ENCODE measurements around the gene LY6G5C. TPM values are rescaled to one million over a fixed set of nuclear protein-coding genes. Genes with fewer than 3 reads are reported as not detected.

The LY6G5C gene
- total and polyA plus RNA-seq, 2 of the 13 experiments (the other 11 are each of a cell fraction or from before 2014, with no cell fraction given), result 0.33 to 0.55 TPM

DNA sequence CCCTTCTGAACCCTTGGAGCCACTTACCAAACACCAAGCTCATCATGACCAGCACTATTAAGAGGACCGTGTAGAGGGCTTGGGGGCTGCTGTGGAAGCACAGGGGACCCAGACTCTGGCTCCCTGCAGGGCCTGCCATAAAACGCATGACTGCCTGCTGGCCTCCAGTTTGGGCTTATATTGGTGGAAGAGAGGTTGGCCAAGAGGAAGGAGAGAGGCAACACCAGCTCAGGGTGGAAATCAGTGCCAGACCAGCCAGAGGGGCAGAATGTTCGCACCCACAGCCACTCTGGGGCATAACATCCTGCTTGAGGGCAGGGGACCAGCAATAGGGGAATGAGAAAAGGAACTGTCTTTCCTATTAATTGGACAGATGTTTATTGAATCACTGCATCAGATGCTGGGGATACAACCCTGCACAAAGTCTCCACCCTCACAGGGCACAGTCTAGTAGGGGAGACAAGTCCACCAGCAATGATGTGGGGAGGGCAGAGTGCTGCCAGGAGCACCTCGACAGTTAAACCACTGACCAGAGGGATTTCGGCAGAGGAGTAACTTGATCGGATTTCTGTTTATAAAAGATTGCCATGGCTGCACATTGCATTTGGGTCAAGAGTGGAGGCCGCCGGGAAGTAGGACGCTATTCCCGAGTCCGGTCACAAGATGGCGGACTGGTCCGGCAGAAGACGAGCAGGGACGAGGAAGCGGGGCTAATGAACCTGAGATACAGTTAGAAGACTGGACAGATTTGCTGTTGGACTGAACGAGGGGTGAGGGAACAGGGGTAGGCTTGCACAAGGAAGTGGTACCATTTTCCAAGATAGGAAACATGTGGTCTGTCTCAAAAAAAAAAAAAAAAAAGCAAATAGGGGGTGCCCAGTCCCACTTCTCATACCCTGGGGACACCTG, at the start of gene LY6G5C (continued):
- TF ChIP-seq, protein P1, sequence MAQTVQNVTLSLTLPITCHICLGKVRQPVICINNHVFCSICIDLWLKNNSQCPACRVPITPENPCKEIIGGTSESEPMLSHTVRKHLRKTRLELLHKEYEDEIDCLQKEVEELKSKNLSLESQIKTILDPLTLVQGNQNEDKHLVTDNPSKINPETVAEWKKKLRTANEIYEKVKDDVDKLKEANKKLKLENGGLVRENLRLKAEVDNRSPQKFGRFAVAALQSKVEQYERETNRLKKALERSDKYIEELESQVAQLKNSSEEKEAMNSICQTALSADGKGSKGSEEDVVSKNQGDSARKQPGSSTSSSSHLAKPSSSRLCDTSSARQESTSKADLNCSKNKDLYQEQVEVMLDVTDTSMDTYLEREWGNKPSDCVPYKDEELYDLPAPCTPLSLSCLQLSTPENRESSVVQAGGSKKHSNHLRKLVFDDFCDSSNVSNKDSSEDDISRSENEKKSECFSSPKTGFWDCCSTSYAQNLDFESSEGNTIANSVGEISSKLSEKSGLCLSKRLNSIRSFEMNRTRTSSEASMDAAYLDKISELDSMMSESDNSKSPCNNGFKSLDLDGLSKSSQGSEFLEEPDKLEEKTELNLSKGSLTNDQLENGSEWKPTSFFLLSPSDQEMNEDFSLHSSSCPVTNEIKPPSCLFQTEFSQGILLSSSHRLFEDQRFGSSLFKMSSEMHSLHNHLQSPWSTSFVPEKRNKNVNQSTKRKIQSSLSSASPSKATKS (CRISPR knock-in tag; IDR thresholded peaks at IDR 0.05), result no peak
- TF ChIP-seq ZBTB21 (CRISPR knock-in tag; IDR thresholded peaks at IDR 0.05), result no peak
- TF ChIP-seq, protein P2, sequence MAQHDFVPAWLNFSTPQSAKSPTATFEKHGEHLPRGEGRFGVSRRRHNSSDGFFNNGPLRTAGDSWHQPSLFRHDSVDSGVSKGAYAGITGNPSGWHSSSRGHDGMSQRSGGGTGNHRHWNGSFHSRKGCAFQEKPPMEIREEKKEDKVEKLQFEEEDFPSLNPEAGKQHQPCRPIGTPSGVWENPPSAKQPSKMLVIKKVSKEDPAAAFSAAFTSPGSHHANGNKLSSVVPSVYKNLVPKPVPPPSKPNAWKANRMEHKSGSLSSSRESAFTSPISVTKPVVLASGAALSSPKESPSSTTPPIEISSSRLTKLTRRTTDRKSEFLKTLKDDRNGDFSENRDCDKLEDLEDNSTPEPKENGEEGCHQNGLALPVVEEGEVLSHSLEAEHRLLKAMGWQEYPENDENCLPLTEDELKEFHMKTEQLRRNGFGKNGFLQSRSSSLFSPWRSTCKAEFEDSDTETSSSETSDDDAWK (CRISPR knock-in tag; IDR thresholded peaks at IDR 0.05), result no peak
- TF ChIP-seq, protein P3, sequence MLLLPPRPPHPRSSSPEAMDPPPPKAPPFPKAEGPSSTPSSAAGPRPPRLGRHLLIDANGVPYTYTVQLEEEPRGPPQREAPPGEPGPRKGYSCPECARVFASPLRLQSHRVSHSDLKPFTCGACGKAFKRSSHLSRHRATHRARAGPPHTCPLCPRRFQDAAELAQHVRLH (CRISPR knock-in tag; IDR thresholded peaks at IDR 0.05; ENCODE audit: borderline replicate concordance, low read depth), result 0 out of 2 replicates have a peak, but pooled peaks have one; percentile 58
- no peak for TF ChIP-seq ONECUT2 (CRISPR knock-in tag; IDR thresholded peaks at IDR 0.05)
- no peak for TF ChIP-seq ZNF251 (CRISPR knock-in tag; IDR thresholded peaks at IDR 0.05)
- TF ChIP-seq ZNF572 (CRISPR knock-in tag; IDR thresholded peaks at IDR 0.05), result no peak
- no peak for TF ChIP-seq TBP (CRISPR knock-in tag; IDR thresholded peaks at IDR 0.05)
- TF ChIP-seq HMG20A (CRISPR knock-in tag; IDR thresholded peaks at IDR 0.05; ENCODE audit: borderline replicate concordance), result no peak
- TF ChIP-seq ZNF160 (CRISPR knock-in tag; IDR thresholded peaks at IDR 0.05), result no peak
- TF ChIP-seq, protein P4, sequence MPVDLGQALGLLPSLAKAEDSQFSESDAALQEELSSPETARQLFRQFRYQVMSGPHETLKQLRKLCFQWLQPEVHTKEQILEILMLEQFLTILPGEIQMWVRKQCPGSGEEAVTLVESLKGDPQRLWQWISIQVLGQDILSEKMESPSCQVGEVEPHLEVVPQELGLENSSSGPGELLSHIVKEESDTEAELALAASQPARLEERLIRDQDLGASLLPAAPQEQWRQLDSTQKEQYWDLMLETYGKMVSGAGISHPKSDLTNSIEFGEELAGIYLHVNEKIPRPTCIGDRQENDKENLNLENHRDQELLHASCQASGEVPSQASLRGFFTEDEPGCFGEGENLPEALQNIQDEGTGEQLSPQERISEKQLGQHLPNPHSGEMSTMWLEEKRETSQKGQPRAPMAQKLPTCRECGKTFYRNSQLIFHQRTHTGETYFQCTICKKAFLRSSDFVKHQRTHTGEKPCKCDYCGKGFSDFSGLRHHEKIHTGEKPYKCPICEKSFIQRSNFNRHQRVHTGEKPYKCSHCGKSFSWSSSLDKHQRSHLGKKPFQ (CRISPR knock-in tag; IDR thresholded peaks at IDR 0.05; ENCODE audit: insufficient replicate concordance), result no peak
- TF ChIP-seq ZNF121 (CRISPR knock-in tag; IDR thresholded peaks at IDR 0.05), result no peak
- no peak for TF ChIP-seq HNRNPL (IDR thresholded peaks at IDR 0.05; ENCODE audit: low read depth, low read length)
- TF ChIP-seq, protein P5, sequence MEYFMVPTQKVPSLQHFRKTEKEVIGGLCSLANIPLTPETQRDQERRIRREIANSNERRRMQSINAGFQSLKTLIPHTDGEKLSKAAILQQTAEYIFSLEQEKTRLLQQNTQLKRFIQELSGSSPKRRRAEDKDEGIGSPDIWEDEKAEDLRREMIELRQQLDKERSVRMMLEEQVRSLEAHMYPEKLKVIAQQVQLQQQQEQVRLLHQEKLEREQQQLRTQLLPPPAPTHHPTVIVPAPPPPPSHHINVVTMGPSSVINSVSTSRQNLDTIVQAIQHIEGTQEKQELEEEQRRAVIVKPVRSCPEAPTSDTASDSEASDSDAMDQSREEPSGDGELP (IDR thresholded peaks at IDR 0.05; ENCODE audit: borderline replicate concordance, low read depth), result no peak
- no peak for TF ChIP-seq MTF1 (CRISPR knock-in tag; IDR thresholded peaks at IDR 0.05)
- TF ChIP-seq, protein P6, sequence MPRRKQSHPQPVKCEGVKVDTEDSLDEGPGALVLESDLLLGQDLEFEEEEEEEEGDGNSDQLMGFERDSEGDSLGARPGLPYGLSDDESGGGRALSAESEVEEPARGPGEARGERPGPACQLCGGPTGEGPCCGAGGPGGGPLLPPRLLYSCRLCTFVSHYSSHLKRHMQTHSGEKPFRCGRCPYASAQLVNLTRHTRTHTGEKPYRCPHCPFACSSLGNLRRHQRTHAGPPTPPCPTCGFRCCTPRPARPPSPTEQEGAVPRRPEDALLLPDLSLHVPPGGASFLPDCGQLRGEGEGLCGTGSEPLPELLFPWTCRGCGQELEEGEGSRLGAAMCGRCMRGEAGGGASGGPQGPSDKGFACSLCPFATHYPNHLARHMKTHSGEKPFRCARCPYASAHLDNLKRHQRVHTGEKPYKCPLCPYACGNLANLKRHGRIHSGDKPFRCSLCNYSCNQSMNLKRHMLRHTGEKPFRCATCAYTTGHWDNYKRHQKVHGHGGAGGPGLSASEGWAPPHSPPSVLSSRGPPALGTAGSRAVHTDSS (CRISPR knock-in tag; conservative IDR thresholded peaks at IDR 0.05), result no peak
- no peak for TF ChIP-seq SIX1 (CRISPR knock-in tag; IDR thresholded peaks at IDR 0.05; ENCODE audit: borderline replicate concordance)
- TF ChIP-seq, protein P7, sequence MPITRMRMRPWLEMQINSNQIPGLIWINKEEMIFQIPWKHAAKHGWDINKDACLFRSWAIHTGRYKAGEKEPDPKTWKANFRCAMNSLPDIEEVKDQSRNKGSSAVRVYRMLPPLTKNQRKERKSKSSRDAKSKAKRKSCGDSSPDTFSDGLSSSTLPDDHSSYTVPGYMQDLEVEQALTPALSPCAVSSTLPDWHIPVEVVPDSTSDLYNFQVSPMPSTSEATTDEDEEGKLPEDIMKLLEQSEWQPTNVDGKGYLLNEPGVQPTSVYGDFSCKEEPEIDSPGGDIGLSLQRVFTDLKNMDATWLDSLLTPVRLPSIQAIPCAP (CRISPR knock-in tag; IDR thresholded peaks at IDR 0.05; ENCODE audit: low read depth), result no peak
